HL-60 (cell line): ENCODE measurements around the gene WDR17.

Experiments
- DNase-seq, 2 experiments: peaks; one replicate each; pipeline ENCODE4 v3.0.0-alpha.2; 2010 to 2020; ENCODE audit warnings: low read depth in 1 of 2, low spot score in 1 of 2
- H3K27ac ChIP-seq: fragments of 250-450 bp; sonication (Bioruptor Pico); replicated peaks from 2 replicates; pipeline ENCODE4 v1.5.1; 2020; ENCODE audit warnings: mild to moderate bottlenecking, moderate library complexity
- H3K27me3 ChIP-seq: fragments of 250-450 bp; sonication (Bioruptor Pico); 2 replicates; pipeline ENCODE4 v1.5.1; 2021; ENCODE audit warnings: mild to moderate bottlenecking, moderate library complexity; ENCODE audit not compliant: insufficient read depth, poor library complexity, severe bottlenecking
- H3K4me3 ChIP-seq: replicated peaks from 2 replicates; pipeline ENCODE4 v1.5.1; 2011; ENCODE audit warnings: mild to moderate bottlenecking, control low read depth, low read length; ENCODE audit not compliant: insufficient read depth
- CTCF ChIP-seq: IDR thresholded peaks from one replicate; pipeline ENCODE4 v1.5.1; 2011; ENCODE audit warnings: low read length, control low read depth, inconsistent platforms; ENCODE audit not compliant: insufficient read depth
- GABPA ChIP-seq: IDR thresholded peaks from 2 replicates; pipeline ENCODE4 v1.6.1; 2012; ENCODE audit warnings: low read depth
- POLR2AphosphoS5 ChIP-seq: IDR thresholded peaks from 2 replicates; pipeline ENCODE4 v1.6.1; 2012; ENCODE audit warnings: low read depth
- REST ChIP-seq: IDR thresholded peaks from 2 replicates; pipeline ENCODE4 v1.6.1; 2012; ENCODE audit warnings: low read depth; ENCODE audit not compliant: insufficient replicate concordance
- SPI1 ChIP-seq: IDR thresholded peaks from 2 replicates; pipeline ENCODE4 v1.6.1; 2012; ENCODE audit warnings: low read depth, mild to moderate bottlenecking, borderline replicate concordance

The WDR17 gene

GRCh38 chr4:176030391-176030790 is 35.2 kb upstream of the WDR17 start:
- Histone ChIP-seq H3K27ac (no peak overlapping the region), H3K27me3 (peaks cover 2% of the 10 kb centered on the region), H3K4me3 (no peak overlapping the region)
- TF ChIP-seq SPI1, result no peak
- TF ChIP-seq POLR2AphosphoS5, result no peak
- TF ChIP-seq REST, result no peak
- no peak for TF ChIP-seq CTCF
- TF ChIP-seq GABPA, result no peak
- DNase-seq, result no peak

GRCh38 chr4:176031922-176032321 is 33.7 kb upstream of the WDR17 start:
- TF ChIP-seq SPI1 (no peak), REST (no peak), GABPA (no peak), CTCF (no peak), POLR2AphosphoS5 (no peak)
- no peak overlapping the region for H3K4me3 ChIP-seq
- no peak overlapping the region for H3K27ac ChIP-seq
- H3K27me3 ChIP-seq, result peaks cover 2% of the 10 kb centered on the region
- no peak for DNase-seq

GRCh38 chr4:176032454-176032853 is 33.2 kb upstream of the WDR17 start:
- Histone ChIP-seq H3K4me3 (no peak overlapping the region), H3K27me3 (peaks cover 2% of the 10 kb centered on the region), H3K27ac (no peak overlapping the region)
- DNase-seq, result no peak
- no peak for TF ChIP-seq CTCF
- TF ChIP-seq SPI1, result no peak
- no peak for TF ChIP-seq POLR2AphosphoS5
- TF ChIP-seq REST, result no peak
- no peak for TF ChIP-seq GABPA
